HG02870 (cell line): ENCODE measurements around the gene ADI1.
"Not testable (repeated sequence)": the region's sequence is repeated elsewhere in the genome, so short reads cannot be mapped to it uniquely, and the experiment has no call there.

Source experiments
- ATAC-seq: cut with Tn5 transposase; IDR thresholded peaks from one replicate; pipeline ENCODE4 v1.9.1; 2021; ENCODE audit warnings: mild to moderate bottlenecking, moderate library complexity; ENCODE audit not compliant: unreplicated experiment

The ADI1 gene

GRCh38 chr2:3496708-3497080 is 22.6 kb downstream of the ADI1 start:
- ATAC-seq = not testable (repeated sequence)

DNA sequence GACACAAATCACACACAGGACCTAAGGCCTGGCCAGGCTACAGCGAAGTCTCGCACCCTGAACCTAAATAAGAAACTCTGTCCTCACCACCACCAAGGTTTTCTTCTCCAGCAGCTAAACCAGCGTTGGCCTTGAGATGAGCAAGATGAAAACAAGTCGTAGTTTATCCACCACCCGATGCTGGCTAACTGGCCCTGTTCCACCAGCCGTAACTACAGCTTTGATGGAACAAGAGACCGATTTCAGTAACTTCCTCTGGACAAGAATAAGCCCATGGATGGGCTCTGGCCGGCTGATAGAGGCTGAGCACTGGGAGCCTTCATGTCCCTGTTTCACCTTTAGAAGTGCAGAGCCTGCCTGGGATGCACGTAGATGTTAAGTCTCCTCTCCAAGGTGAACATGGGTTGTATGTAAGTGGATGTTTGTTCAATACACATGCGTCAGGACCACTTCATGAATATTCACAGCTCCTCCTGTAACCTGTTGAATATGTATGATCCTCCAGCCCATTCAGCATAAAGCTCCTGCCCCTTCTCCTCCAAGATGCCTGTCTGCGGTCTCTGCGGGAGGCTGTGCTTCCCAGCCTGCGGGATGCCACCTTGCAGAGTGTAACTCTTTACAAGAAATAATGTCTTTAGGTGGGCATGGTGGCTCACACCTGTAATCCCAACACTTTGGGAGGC is 24.2 kb downstream of the ADI1 start:
- no peak for ATAC-seq

- ATAC-seq = no peak
These were observed 25.7 kb downstream of the ADI1 start for GRCh38 chr2:3493615-3494007.

DNA sequence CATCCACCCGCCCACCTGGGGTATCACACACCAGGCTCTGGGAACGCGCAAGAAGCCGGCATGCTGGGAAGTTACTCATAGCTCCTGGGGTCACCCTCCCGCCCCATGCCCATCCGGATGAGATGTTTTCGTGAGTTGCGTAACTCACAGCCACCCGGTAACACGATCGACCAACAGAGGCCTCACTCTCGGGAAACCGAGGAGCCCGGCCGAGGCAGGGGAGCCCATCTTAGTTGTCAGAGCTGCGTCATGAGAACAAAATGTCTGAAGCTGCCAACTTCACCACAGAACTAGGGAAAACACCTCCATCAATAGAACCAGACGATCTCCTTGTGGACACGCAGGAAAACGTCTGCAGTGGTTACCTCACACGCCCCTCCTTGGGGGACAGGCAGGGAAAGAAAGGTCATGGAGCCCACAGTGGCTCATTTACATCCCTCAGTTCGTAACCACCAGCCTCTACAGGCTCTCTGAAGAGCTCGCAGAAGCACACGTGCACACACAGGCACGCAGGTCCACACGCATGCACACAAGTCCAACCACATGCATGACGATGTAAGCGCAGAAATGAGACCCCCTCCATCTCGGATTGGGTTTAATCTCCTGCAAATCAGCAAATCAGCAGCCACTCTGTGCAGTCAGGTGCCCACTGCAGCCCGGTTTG is 26.2 kb downstream of the ADI1 start:
- no peak for ATAC-seq

DNA sequence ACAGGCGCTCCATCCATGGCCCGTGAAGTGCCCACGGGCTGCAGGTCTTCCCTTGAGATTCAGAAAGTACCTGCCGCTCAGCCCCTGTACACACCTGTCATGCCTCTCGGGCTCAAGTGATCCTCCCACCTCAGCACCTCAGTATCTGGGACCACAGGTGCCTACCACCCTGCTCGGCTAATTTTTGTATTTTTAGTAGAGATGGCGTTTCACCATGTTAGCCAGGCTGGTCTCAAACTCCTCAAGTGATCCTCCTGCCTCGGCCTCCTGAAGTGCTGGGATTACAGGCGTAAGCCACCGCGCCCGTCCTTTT is 26.9 kb downstream of the ADI1 start:
- ATAC-seq = not testable (repeated sequence)

GRCh38 chr2:3491716-3492474 is 27.4 kb downstream of the ADI1 start:
- no peak for ATAC-seq

- no peak for ATAC-seq
These were observed 28.0 kb downstream of the ADI1 start for GRCh38 chr2:3491306-3491705.

DNA sequence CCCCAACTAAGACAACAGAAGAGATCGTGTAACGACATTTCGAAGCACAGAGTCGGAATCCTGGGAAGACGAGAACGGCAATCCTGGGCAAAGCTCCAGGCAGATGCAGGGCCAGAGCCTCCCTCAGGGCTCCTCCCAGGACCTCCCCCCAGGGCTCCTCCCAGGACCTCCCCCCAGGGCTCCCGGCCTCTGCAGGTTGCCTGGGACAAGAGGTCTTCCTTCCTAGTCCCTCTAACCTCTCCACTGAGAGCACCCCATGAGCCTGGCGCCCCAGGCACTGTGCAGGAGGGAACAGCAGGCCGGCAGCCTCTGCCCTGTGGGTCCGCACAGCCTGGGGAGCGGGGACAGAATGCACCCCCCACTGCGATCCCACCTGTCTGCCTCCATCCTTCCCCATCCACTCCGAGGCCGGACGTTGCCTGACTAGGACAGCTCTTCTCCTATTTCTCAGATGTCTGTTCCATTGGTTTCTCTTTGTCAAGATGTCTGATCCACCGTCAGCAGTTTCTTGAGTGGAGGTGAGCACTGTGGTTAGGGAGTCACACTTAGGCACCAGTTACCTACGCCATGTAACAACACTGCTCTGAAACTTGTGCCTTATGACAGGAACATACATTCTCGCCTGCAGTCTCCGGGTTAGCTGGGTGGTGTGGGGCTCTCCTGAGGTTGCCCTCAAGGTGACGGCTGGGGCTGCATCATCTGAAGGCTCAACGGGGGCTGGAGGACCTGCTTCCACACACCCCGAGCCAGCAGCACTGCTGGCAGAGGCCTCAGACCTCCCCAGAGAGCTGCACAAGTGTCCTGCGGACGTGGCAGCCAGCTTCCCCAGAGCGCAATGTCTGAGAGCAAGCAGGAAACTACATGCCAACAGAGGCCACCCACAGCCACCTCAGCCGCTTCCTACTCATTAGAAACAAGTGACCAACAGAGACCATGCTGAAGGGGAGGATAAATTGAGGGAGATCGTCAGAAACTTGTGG is 28.9 kb downstream of the ADI1 start:
- no peak for ATAC-seq

DNA sequence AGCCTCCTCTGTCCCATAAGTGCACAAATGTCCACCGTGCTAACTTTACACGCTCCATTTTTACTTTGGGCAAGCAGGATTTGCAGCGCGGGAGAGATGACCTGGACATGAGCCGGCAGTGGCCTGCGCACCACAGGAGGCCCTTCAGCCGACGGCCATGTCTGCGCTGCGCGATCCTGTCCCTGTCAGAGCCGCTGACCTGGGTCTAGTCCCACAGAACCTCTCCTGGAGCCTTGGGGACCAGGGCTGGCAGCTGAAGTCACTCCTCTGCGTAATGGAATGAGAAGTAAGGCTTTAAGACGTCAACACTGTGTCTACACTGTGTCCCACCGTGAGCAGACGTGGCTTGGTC is 29.6 kb downstream of the ADI1 start:
- no peak for ATAC-seq

DNA sequence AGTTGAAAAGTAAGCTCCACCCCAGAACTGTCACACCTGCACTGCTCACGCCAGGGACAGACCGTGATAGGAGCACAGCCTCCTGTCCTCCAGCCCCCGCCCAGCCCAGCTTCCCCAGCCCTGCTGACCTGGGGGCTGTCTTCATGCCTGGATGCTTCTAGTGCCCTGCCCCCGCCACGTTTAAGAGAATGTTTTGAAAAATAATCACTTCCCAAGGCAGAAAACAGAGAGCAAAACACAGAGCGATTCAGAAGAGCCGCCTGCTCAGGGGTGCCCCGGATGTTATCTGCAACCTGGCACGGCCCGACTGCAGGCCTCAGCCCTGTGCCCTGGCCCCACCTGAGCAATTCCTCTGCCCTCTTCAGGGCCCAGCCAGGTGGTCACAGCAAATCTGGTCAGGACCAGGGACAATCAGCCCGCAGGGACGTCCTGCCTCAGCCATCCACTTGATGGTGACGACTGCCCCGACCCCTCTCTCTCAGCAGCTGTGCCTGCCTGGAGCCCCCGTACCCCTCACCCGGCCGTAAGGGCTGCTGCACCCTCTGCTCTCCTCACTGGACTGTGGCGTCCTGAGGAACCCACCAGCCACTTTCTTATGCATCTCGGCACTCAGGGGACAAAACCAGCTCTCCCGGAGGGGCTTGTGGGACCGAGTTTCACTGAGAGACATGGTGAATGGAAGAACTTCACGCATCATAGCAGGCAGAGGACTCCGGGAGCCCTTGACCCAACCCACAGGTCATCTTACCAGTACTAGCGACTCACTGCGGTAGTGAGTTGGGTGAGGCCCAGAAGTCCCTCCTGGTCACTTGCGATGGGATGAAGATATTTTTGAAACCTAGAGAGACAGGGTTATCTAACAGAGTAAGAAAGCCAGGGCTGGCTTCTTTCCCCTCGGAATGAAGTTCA is 30.2 kb downstream of the ADI1 start:
- no peak for ATAC-seq

- ATAC-seq = no peak
These were observed 31.2 kb downstream of the ADI1 start for GRCh38 chr2:3488061-3488531.

DNA sequence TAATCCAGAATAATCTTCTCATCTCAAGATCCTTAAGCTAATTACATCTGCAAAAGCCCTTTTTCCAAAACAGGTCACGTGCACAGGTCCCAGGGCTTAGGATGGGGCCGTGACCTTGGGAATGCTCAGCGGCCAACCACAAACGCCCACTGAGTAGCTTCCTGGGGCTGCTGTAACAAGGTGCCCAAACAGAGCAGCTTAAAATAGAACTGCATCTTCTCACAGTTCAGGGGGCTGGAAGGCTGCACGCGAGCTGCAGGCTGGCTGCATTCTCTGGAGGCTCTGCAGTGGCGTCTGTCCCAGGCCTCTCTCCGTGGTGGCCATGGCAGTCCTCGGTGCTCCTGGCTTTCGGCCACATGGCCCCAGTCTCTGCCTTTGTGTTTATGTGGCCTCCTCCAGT is 31.9 kb downstream of the ADI1 start:
- no peak for ATAC-seq

DNA sequence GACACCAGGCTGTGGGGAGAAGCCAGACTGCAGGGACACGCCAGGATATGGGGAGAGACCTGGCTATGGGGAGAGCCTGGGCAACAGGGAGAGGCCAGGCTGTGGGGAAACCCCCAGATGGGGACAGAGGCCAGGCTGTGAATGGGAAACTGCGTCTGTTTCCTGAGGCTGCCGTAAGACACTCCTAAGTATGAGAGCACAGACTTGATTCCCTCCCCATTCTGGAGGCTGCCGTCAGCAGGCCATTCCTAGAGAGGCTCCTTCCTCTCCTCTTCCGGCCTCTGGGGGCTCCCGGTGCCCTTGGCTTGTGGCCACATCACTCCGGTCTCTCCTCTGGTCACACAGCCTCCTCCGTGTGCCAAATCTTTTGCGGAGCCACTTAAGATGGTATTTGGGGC is 32.3 kb downstream of the ADI1 start:
- no peak for ATAC-seq

DNA sequence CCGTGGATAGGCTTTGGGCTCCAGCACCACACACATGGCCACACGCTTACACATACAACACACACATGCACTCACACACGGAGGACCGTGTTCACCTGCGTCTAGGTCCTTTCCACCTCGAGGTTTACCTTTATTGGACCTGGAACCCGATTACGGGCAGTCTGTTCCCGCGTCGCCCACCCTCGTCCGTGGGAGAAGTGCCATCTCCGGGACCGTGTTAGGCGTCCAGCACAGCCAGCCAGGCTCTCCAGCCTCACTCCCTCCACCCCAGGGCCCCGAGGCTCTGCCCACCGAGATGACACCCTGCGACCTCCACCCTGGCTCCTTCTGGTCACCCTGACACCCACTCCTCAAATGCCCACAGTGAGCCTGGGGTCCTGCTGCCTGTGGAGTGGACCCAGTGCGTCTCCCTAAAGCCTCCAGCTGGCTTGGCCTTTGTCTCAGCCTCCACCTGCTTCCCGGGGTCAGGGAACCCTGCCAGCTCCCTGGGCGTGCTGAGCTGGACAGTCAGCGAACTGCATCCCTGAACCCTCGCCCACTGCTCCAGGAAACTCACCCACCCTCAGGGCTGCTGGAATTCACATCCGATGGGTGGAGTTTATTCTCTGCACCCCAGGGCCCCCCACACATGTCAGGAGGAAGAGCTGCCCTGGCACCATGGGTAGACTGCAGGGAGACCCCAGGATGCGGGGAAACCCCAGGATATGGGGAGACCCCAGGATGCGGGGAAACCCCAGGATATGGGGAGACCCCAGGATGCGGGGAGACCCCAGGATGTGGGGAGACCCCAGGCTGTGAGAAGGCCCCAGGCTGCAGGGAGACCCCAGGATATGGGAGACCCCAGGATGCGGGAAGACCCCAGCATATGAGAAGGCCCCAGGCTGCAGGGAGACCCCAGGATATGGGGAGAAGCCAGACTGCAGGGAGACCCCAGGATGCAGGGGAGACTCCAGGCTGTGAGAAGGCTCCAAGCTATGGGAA is 33.0 kb downstream of the ADI1 start:
- ATAC-seq = no peak

- no peak for ATAC-seq
These were observed 34.2 kb downstream of the ADI1 start for GRCh38 chr2:3485166-3485565.

DNA sequence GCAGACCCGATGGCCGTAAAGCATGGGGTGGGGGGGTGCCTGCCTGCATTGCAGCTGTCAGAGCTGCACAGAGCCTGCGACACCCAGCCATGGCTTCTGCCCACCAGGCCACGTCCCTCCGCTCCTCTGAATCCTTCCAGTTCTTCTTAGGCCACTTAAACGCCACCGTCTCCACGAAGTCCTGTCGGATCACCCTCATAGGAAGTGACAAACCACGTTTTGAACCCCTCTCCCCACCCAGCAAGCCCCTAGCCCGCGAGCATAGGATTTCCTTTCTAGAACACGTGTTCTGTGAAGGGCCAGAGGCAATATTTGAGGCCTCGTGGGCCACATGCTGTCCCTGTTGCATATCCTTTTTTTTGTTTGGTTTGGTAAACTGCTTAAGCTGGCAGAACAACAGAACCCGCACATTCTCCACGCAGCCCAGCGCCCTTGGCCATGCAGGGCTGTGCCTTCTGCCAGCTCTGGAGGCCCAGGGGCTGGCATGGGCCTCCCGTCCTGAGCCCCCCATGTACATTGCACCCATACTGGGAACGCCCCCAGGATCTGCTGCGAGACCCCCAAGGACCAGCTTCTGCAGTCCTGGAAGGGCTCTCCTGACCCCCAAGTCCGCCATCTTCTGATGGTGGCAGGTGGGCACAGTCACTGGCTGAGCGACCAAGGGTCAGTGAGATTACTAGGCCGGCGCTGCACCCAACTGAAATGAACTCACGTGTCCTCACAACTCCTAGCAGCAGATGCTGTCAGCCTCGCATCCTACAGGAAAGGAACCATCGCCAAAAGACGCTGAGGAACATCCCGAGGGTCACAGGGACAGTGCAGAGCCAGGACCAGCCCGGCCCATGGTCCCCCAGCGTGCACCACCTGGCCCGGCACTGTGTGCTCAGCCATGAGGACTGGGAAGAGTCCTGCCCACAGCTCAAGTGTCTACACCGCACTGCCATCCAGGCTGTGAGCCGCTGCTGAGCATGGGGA is 35.1 kb downstream of the ADI1 start:
- ATAC-seq = no peak

DNA sequence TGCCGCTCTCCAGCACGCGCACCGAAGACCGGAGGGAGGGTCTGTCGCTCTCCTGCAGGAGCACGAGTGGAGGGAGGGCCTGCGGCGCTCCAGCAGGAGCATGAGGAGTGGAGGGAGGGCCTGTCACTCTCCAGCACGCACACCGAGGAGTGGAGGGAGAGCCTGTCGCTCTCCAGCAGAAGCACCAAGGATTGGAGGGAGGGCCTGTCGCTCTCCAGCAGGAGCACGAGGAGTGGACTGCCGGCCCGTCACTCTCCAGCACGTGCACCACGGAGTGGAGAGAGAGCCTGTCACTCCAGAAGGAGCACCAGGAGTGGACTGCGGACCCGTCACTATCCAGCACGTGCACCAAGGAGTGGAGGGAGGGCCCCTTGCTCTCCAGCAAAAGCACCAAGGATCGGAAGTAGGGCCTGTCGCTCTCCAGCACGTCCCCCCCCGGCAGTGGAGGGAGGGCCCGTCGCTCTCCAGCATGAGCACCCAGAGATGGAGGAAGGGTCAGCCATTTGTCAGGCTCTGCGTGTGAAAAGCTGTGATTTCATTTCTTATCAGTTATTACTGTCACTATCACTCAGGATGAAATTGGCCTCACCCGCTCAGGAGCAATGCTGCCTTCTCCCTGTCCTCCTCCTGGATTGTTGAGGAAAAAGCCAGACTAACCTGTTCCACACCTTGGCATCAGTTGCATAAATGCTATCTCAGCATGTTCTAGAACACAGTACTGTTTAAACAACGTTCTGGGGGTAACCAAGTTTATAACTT is 35.9 kb downstream of the ADI1 start:
- ATAC-seq = no peak
